Activated T-cell treated with anti-CD3 and anti-CD28 coated beads, Interleukin-2, amount 50 U/mL, for 24 hours (primary cell): ENCODE measurements around the gene PLD3.

ENCODE experiments used
- DNase-seq: peaks from one replicate; pipeline ENCODE4 v3.0.0-alpha.2; 2020
- H3K27ac Mint-ChIP-seq: 2 replicates; pipeline ENCODE4 v1.8.0; 2020; ENCODE audit warnings: mild to moderate bottlenecking, mixed read lengths
- H3K27me3 Mint-ChIP-seq: 2 replicates; pipeline ENCODE4 v1.8.0; 2020; ENCODE audit warnings: mixed read lengths
- H3K36me3 Mint-ChIP-seq: 2 replicates; pipeline ENCODE4 v1.8.0; 2020; ENCODE audit warnings: low read depth, mixed read lengths
- H3K4me1 Mint-ChIP-seq: 2 replicates; pipeline ENCODE4 v1.8.0; 2020; ENCODE audit warnings: low read depth, mixed read lengths
- H3K4me3 Mint-ChIP-seq: 2 replicates; pipeline ENCODE4 v1.8.0; 2020; ENCODE audit warnings: mild to moderate bottlenecking, moderate library complexity, mixed read lengths
- H3K9me3 Mint-ChIP-seq: 2 replicates; pipeline ENCODE4 v1.8.0; 2020; ENCODE audit warnings: mixed read lengths

PLD3 gene

GRCh38 chr19:40380199-40381037 is 31.9 kb downstream of the PLD3 start:
- Mint-ChIP-seq H3K27me3 (no peaks in the 10 kb centered on the region), H3K36me3 (peaks cover 6% of the 10 kb centered on the region), H3K4me3 (no peak overlapping the region), H3K9me3 (no peaks in the 10 kb centered on the region), H3K4me1 (no peaks in the 10 kb centered on the region), H3K27ac (no peak overlapping the region)
- DNase-seq = no peak

GRCh38 chr19:40381321-40381720 is 32.8 kb downstream of the PLD3 start:
- H3K4me3 Mint-ChIP-seq = no peak overlapping the region
- no peak for DNase-seq
- no peaks in the 10 kb centered on the region for H3K4me1 Mint-ChIP-seq
- peaks cover 4% of the 10 kb centered on the region for H3K36me3 Mint-ChIP-seq
- H3K9me3 Mint-ChIP-seq = no peaks in the 10 kb centered on the region
- H3K27ac Mint-ChIP-seq = no peak overlapping the region
- no peaks in the 10 kb centered on the region for H3K27me3 Mint-ChIP-seq

- Mint-ChIP-seq H3K27ac (no peak overlapping the region), H3K4me1 (no peaks in the 10 kb centered on the region), H3K27me3 (no peaks in the 10 kb centered on the region), H3K9me3 (no peaks in the 10 kb centered on the region), H3K36me3 (no peaks in the 10 kb centered on the region), H3K4me3 (no peak overlapping the region)
- no peak for DNase-seq
Observed at GRCh38 chr19:40383668-40384248, 35.3 kb downstream of the PLD3 start.

- H3K27ac Mint-ChIP-seq = no peak overlapping the region
- H3K4me1 Mint-ChIP-seq = no peaks in the 10 kb centered on the region
- no peak for DNase-seq
- no peaks in the 10 kb centered on the region for H3K9me3 Mint-ChIP-seq
- H3K27me3 Mint-ChIP-seq = no peaks in the 10 kb centered on the region
- no peak overlapping the region for H3K4me3 Mint-ChIP-seq
- no peaks in the 10 kb centered on the region for H3K36me3 Mint-ChIP-seq
Observed at GRCh38 chr19:40387155-40387554, 38.7 kb downstream of the PLD3 start.

- H3K4me3 Mint-ChIP-seq = no peak overlapping the region
- no peaks in the 10 kb centered on the region for H3K9me3 Mint-ChIP-seq
- H3K27me3 Mint-ChIP-seq = no peaks in the 10 kb centered on the region
- H3K27ac Mint-ChIP-seq = no peak overlapping the region
- H3K36me3 Mint-ChIP-seq = no peaks in the 10 kb centered on the region
- no peaks in the 10 kb centered on the region for H3K4me1 Mint-ChIP-seq
- no peak for DNase-seq
Observed at GRCh38 chr19:40388481-40388880, 40.0 kb downstream of the PLD3 start.

- H3K27ac Mint-ChIP-seq = no peak overlapping the region
- no peak for DNase-seq
- H3K4me1 Mint-ChIP-seq = no peaks in the 10 kb centered on the region
- H3K36me3 Mint-ChIP-seq = no peaks in the 10 kb centered on the region
- no peaks in the 10 kb centered on the region for H3K9me3 Mint-ChIP-seq
- no peak overlapping the region for H3K4me3 Mint-ChIP-seq
- no peaks in the 10 kb centered on the region for H3K27me3 Mint-ChIP-seq
Observed at GRCh38 chr19:40389404-40390083, 41.0 kb downstream of the PLD3 start.

- H3K9me3 Mint-ChIP-seq = no peaks in the 10 kb centered on the region
Observed at GRCh38 chr19:40390084-40390742, 41.7 kb downstream of the PLD3 start, which contains the start of gene HIPK4. Gene HIPK4, minus strand, starts transcription at chr19:40390181. Its CDS starts 279 bp downstream, at chr19:40389902.

GRCh38 chr19:40392123-40392522 is 43.6 kb downstream of the PLD3 start:
- Mint-ChIP-seq H3K9me3 (no peaks in the 10 kb centered on the region), H3K27ac (no peak overlapping the region), H3K27me3 (no peaks in the 10 kb centered on the region)

More at GRCh38 chr19:40390084-40390742, 41.7 kb downstream of the PLD3 start, which contains the start of gene HIPK4:
- no peak for DNase-seq
- Mint-ChIP-seq H3K27ac (no peak within 1 kb of the TSS), H3K4me3 (no peak within 1 kb of the TSS), H3K4me1 (no peaks in the 10 kb centered on the region), H3K27me3 (no peaks in the 10 kb centered on the region), H3K36me3 (no peaks in the 10 kb centered on the region)

GRCh38 chr19:40392894-40393517 is 44.5 kb downstream of the PLD3 start:
- no peaks in the 10 kb centered on the region for H3K36me3 Mint-ChIP-seq
- no peak for DNase-seq
- no peaks in the 10 kb centered on the region for H3K4me1 Mint-ChIP-seq
- no peak overlapping the region for H3K4me3 Mint-ChIP-seq
- no peaks in the 10 kb centered on the region for H3K9me3 Mint-ChIP-seq
- no peak overlapping the region for H3K27ac Mint-ChIP-seq
- no peaks in the 10 kb centered on the region for H3K27me3 Mint-ChIP-seq

More at GRCh38 chr19:40392123-40392522, 43.6 kb downstream of the PLD3 start:
- no peak overlapping the region for H3K4me3 Mint-ChIP-seq
- no peak for DNase-seq
- H3K36me3 Mint-ChIP-seq = no peaks in the 10 kb centered on the region
- no peaks in the 10 kb centered on the region for H3K4me1 Mint-ChIP-seq

GRCh38 chr19:40393894-40394815 is 45.7 kb downstream of the PLD3 start:
- Mint-ChIP-seq H3K27ac (no peak overlapping the region), H3K9me3 (no peaks in the 10 kb centered on the region), H3K4me1 (peaks cover 1% of the 10 kb centered on the region), H3K36me3 (no peaks in the 10 kb centered on the region), H3K4me3 (no peak overlapping the region), H3K27me3 (no peaks in the 10 kb centered on the region)
- no peak for DNase-seq

GRCh38 chr19:40394816-40395210 is 46.3 kb downstream of the PLD3 start:
- Mint-ChIP-seq H3K4me1 (peaks cover 1% of the 10 kb centered on the region), H3K27ac (no peak overlapping the region), H3K4me3 (no peak overlapping the region), H3K36me3 (no peaks in the 10 kb centered on the region), H3K9me3 (no peaks in the 10 kb centered on the region), H3K27me3 (no peaks in the 10 kb centered on the region)
- no peak for DNase-seq

GRCh38 chr19:40395956-40396355 is 47.5 kb downstream of the PLD3 start:
- no peak overlapping the region for H3K4me3 Mint-ChIP-seq
- no peaks in the 10 kb centered on the region for H3K9me3 Mint-ChIP-seq
- H3K4me1 Mint-ChIP-seq = peaks cover 1% of the 10 kb centered on the region
- no peak for DNase-seq
- no peak overlapping the region for H3K27ac Mint-ChIP-seq
- no peaks in the 10 kb centered on the region for H3K36me3 Mint-ChIP-seq
- H3K27me3 Mint-ChIP-seq = no peaks in the 10 kb centered on the region

GRCh38 chr19:40396886-40397567 is 48.5 kb downstream of the PLD3 start:
- no peaks in the 10 kb centered on the region for H3K27me3 Mint-ChIP-seq
- peaks cover 1% of the 10 kb centered on the region for H3K4me1 Mint-ChIP-seq

More at GRCh38 chr19:40396886-40397567, 48.5 kb downstream of the PLD3 start:
- no peak overlapping the region for H3K27ac Mint-ChIP-seq
- no peaks in the 10 kb centered on the region for H3K9me3 Mint-ChIP-seq
- DNase-seq = no peak
- no peaks in the 10 kb centered on the region for H3K36me3 Mint-ChIP-seq
- H3K4me3 Mint-ChIP-seq = no peak overlapping the region
